ENCODE data around the gene AARS2.
A peak's percentile ranks its signal among the peaks of the same experiment; 100 is the strongest.

Gene AARS2

GRCh38 chr6:44309092-44309491 lies 4.1 kb downstream of the AARS2 start:
- no CpG with 5 or more reads among the region's 2 CpGs for WGBS (ENCODE audit: extremely low coverage, insufficient coverage, low lambda C conversion rate)
- Histone ChIP-seq H3K79me1 (ENCODE audit: low read length) (peaks cover 8% of the 10 kb centered on the region), H3K4me1 (ENCODE audit: control insufficient read depth, low read depth, low read length) (peaks cover 2% of the 10 kb centered on the region), H2BK120ac (ENCODE audit: low read depth, low read length) (no peak overlapping the region), H2BK15ac (replicated peaks; ENCODE audit: low read depth) (no peak overlapping the region), H3K18ac (ENCODE audit: low read length) (no peak overlapping the region), H4K5ac (ENCODE audit: low read length) (no peak overlapping the region), H3K79me2 (ENCODE audit: control insufficient read depth, insufficient read depth, low read length) (peaks cover 7% of the 10 kb centered on the region), H3K4me2 (ENCODE audit: low read length) (no peak overlapping the region), H3K36me3 (ENCODE audit: control insufficient read depth, insufficient read depth, low read length) (peaks cover 8% of the 10 kb centered on the region), H3K23ac (ENCODE audit: low read length) (no peak overlapping the region), H3K4ac (ENCODE audit: low read depth, low read length) (no peak overlapping the region), H3K9ac (ENCODE audit: low read length) (no peak overlapping the region), H3K56ac (ENCODE audit: low read length) (no peak overlapping the region), H2BK5ac (ENCODE audit: low read length) (no peak overlapping the region), H3K27me3 (ENCODE audit: insufficient read depth, low read length, poor library complexity) (no peaks in the 10 kb centered on the region), H3K27ac (ENCODE audit: low read depth, low read length) (no peak overlapping the region), H3K4me3 (ENCODE audit: low read length) (no peak overlapping the region), H2AK5ac (ENCODE audit: low read length) (no peak overlapping the region), H4K8ac (ENCODE audit: low read depth, low read length) (no peak overlapping the region)
- no peak for DNase-seq

DNA sequence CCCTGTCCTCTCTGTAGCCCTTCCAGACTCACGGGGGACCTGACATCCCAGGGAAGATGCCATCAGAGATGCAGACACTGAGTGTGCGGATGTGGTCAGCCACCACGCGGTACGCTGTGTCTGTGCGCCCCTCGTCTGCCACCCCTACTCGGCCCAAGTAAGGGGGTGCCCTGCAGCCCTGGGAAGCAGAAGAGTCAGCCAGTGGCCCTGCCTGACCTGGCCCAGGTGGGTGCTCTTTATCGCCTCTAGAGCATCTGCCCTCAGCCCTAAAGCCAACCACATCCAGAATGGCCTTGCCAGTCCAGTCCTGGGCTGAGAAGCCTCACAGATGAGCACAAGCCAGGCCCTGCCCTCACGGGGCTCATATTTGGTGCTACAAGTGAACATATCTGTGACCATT lies 5.9 kb downstream of the AARS2 start:
- DNase-seq, result no peak
- Histone ChIP-seq H3K27ac (ENCODE audit: low read depth, low read length) (no peak overlapping the region), H3K56ac (ENCODE audit: low read length) (no peak overlapping the region), H2BK15ac (replicated peaks; ENCODE audit: low read depth) (no peak overlapping the region), H3K4me2 (ENCODE audit: low read length) (no peak overlapping the region), H4K8ac (ENCODE audit: low read depth, low read length) (no peak overlapping the region), H3K79me2 (ENCODE audit: control insufficient read depth, insufficient read depth, low read length) (peaks cover 2% of the 10 kb centered on the region), H3K23ac (ENCODE audit: low read length) (no peak overlapping the region), H3K4ac (ENCODE audit: low read depth, low read length) (no peak overlapping the region), H3K4me3 (ENCODE audit: low read length) (no peak overlapping the region), H3K27me3 (ENCODE audit: insufficient read depth, low read length, poor library complexity) (no peaks in the 10 kb centered on the region), H3K4me1 (ENCODE audit: control insufficient read depth, low read depth, low read length) (peaks cover 2% of the 10 kb centered on the region), H2AK5ac (ENCODE audit: low read length) (no peak overlapping the region), H3K18ac (ENCODE audit: low read length) (no peak overlapping the region), H2BK120ac (ENCODE audit: low read depth, low read length) (no peak overlapping the region), H3K36me3 (ENCODE audit: control insufficient read depth, insufficient read depth, low read length) (peaks cover 19% of the 10 kb centered on the region), H3K79me1 (ENCODE audit: low read length) (peaks cover 6% of the 10 kb centered on the region), H3K9ac (ENCODE audit: low read length) (no peak overlapping the region), H2BK5ac (ENCODE audit: low read length) (no peak overlapping the region), H4K5ac (ENCODE audit: low read length) (no peak overlapping the region)
- WGBS (ENCODE audit: extremely low coverage, insufficient coverage, low lambda C conversion rate), result no CpG with 5 or more reads among the region's 10 CpGs

GRCh38 chr6:44306710-44307109 lies 6.4 kb downstream of the AARS2 start:
- Histone ChIP-seq H3K4me2 (ENCODE audit: low read length) (no peak overlapping the region), H3K27ac (ENCODE audit: low read depth, low read length) (no peak overlapping the region), H3K56ac (ENCODE audit: low read length) (no peak overlapping the region), H2AK5ac (ENCODE audit: low read length) (no peak overlapping the region), H2BK120ac (ENCODE audit: low read depth, low read length) (no peak overlapping the region), H3K79me2 (ENCODE audit: control insufficient read depth, insufficient read depth, low read length) (no peaks in the 10 kb centered on the region), H3K9ac (ENCODE audit: low read length) (no peak overlapping the region), H3K4ac (ENCODE audit: low read depth, low read length) (no peak overlapping the region), H4K5ac (ENCODE audit: low read length) (no peak overlapping the region), H3K36me3 (ENCODE audit: control insufficient read depth, insufficient read depth, low read length) (peaks cover 22% of the 10 kb centered on the region), H3K4me1 (ENCODE audit: control insufficient read depth, low read depth, low read length) (peaks cover 2% of the 10 kb centered on the region), H3K27me3 (ENCODE audit: insufficient read depth, low read length, poor library complexity) (no peaks in the 10 kb centered on the region), H3K23ac (ENCODE audit: low read length) (no peak overlapping the region), H4K8ac (ENCODE audit: low read depth, low read length) (no peak overlapping the region), H2BK15ac (replicated peaks; ENCODE audit: low read depth) (no peak overlapping the region), H3K79me1 (ENCODE audit: low read length) (peaks cover 3% of the 10 kb centered on the region), H3K4me3 (ENCODE audit: low read length) (no peak overlapping the region), H3K18ac (ENCODE audit: low read length) (no peak overlapping the region), H2BK5ac (ENCODE audit: low read length) (no peak overlapping the region)
- WGBS (ENCODE audit: extremely low coverage, insufficient coverage, low lambda C conversion rate), result no CpG with 5 or more reads among the region's 8 CpGs
- no peak for DNase-seq

- Histone ChIP-seq H2BK120ac (ENCODE audit: low read depth, low read length) (no peak overlapping the region), H3K36me3 (ENCODE audit: control insufficient read depth, insufficient read depth, low read length) (peaks cover 26% of the 10 kb centered on the region), H3K79me1 (ENCODE audit: low read length) (no peaks in the 10 kb centered on the region), H2BK5ac (ENCODE audit: low read length) (no peak overlapping the region), H3K18ac (ENCODE audit: low read length) (no peak overlapping the region), H3K4me2 (ENCODE audit: low read length) (no peak overlapping the region), H3K27me3 (ENCODE audit: insufficient read depth, low read length, poor library complexity) (no peaks in the 10 kb centered on the region), H3K4ac (ENCODE audit: low read depth, low read length) (no peak overlapping the region), H3K56ac (ENCODE audit: low read length) (peak overlapping the region; percentile 12), H4K5ac (ENCODE audit: low read length) (no peak overlapping the region), H3K4me1 (ENCODE audit: control insufficient read depth, low read depth, low read length) (peaks cover 2% of the 10 kb centered on the region), H3K4me3 (ENCODE audit: low read length) (no peak overlapping the region), H3K23ac (ENCODE audit: low read length) (no peak overlapping the region), H4K8ac (ENCODE audit: low read depth, low read length) (no peak overlapping the region), H3K27ac (ENCODE audit: low read depth, low read length) (no peak overlapping the region), H3K79me2 (ENCODE audit: control insufficient read depth, insufficient read depth, low read length) (no peaks in the 10 kb centered on the region), H2BK15ac (replicated peaks; ENCODE audit: low read depth) (no peak overlapping the region), H3K9ac (ENCODE audit: low read length) (no peak overlapping the region), H2AK5ac (ENCODE audit: low read length) (no peak overlapping the region)
- no CpG with 5 or more reads among the region's 5 CpGs for WGBS (ENCODE audit: extremely low coverage, insufficient coverage, low lambda C conversion rate)
- DNase-seq, result peak; percentile 64
Measured at GRCh38 chr6:44305200-44305725, 7.9 kb downstream of the AARS2 start.

DNA sequence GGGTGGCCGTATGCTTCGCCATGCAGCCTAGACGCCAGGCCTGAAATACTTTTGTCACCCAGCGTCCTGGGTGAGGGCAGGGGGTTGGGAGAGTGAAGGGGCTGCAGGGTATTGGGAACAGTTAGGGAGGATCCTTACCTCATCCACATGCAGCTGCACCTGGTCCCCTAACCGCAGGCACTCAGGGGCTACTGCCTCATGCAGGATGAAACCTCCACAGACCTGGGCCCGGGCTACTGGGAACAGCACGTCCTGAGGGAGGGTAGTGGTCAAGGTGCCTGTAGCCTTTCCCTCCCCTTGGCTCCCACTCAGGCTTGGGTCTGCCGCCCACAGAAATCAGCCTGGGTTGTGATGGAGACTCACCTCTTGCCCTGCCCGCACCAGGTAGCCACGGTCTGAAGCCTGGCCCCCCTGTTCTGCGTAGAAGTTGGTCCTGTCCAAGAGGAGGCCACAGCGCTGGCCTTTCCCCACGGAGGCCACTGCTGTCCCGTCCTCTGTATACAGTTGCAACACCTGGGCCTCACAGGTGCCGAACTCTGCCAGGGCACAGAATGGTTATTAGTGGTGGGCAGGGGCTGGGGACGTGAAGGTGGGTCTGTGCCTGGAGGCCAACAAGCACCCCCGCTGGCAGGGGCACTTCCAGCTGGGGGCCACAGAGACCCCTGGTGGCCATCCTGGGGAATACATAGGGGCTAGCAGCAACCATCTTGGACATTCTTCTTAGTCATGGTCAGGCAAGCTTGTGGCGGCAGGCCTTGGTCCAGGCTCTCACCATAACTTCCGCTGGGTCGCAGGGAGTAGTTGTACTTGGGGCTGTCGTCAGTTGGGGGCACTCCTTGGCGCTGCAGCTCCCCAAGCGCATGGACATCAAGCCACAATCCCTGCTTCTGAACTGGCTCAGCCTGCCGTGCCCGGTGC lies 8.6 kb downstream of the AARS2 start:
- no peak overlapping the region for H3K4me2 ChIP-seq (ENCODE audit: low read length)
- no peak overlapping the region for H4K8ac ChIP-seq (ENCODE audit: low read depth, low read length)
- peaks cover 24% of the 10 kb centered on the region for H3K36me3 ChIP-seq (ENCODE audit: control insufficient read depth, insufficient read depth, low read length)
- H3K79me2 ChIP-seq (ENCODE audit: control insufficient read depth, insufficient read depth, low read length), result no peaks in the 10 kb centered on the region
- no peak overlapping the region for H2BK15ac ChIP-seq (replicated peaks; ENCODE audit: low read depth)
- peaks cover 2% of the 10 kb centered on the region for H3K4me1 ChIP-seq (ENCODE audit: control insufficient read depth, low read depth, low read length)
- DNase-seq, result peak; percentile 70
- H3K4ac ChIP-seq (ENCODE audit: low read depth, low read length), result no peak overlapping the region
- H3K27ac ChIP-seq (ENCODE audit: low read depth, low read length), result no peak overlapping the region
- no peak overlapping the region for H2AK5ac ChIP-seq (ENCODE audit: low read length)
- H2BK5ac ChIP-seq (ENCODE audit: low read length), result no peak overlapping the region
- no peaks in the 10 kb centered on the region for H3K79me1 ChIP-seq (ENCODE audit: low read length)
- H3K18ac ChIP-seq (ENCODE audit: low read length), result no peak overlapping the region
- no peak overlapping the region for H3K23ac ChIP-seq (ENCODE audit: low read length)
- no CpG with 5 or more reads among the region's 25 CpGs for WGBS (ENCODE audit: extremely low coverage, insufficient coverage, low lambda C conversion rate)
- no peaks in the 10 kb centered on the region for H3K27me3 ChIP-seq (ENCODE audit: insufficient read depth, low read length, poor library complexity)
- H4K5ac ChIP-seq (ENCODE audit: low read length), result no peak overlapping the region
- no peak overlapping the region for H3K9ac ChIP-seq (ENCODE audit: low read length)
- peak overlapping the region; percentile 12 for H3K56ac ChIP-seq (ENCODE audit: low read length)
- H3K4me3 ChIP-seq (ENCODE audit: low read length), result no peak overlapping the region
- H2BK120ac ChIP-seq (ENCODE audit: low read depth, low read length), result no peak overlapping the region
